GM12874 (cell line): Measurements from ENCODE around the gene SYNRG.

Experiments
- CTCF ChIP-seq: IDR thresholded peaks from 2 replicates; pipeline ENCODE4 v1.5.1; 2011; ENCODE audit warnings: low read depth, mild to moderate bottlenecking, control low read depth, low read length, moderate library complexity; ENCODE audit not compliant: insufficient read depth

The SYNRG gene

DNA sequence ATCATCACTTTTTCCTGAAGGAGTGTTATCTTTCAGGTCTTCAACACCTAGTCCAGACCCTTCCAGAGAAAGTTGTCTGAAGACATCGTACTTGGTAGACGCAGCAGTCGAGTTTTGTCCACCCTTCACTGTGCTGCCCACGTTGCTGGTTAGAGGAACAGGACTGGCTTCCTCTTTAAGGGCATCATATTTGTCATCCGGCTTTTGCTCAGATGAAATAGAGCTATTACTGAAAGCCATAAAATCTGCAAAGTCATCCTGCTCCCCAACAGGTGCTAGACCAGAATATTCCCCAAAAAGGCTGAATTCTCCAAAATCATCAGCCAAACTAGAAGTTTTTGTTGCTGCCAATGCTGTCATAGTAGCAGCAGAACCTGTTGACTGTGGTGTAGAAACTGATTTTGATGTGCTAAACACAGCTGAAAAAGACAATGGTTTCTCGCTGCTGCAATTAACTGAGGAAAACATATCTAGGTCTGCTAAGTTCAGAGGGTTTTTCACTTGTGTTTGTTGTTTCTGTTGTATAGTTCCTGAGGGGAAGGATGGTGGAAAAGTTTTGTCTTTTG, 55.7 kb downstream of the SYNRG start:
- TF ChIP-seq CTCF = no peak

GRCh38 chr17:37551788-37552187, 57.4 kb downstream of the SYNRG start:
- no peak for TF ChIP-seq CTCF

DNA sequence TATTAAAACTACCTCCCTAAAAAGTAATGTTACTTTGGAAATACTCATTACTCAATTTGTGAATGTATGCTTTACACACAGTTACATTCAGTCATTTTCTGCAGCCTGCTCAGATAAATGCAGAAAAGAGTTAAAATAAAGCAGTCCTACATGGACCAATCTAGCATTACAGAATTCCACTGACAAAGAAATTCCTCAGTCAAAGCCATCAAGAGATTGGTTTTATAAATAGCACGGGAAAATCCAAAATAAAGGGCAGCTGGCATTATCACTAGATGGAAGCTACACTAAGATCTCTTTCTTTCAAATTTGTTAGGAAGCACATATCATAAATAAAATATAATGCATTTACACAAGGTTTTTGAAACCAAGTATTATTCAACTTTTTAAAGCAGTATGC, 61.2 kb downstream of the SYNRG start:
- TF ChIP-seq CTCF = no peak

- TF ChIP-seq CTCF = no peak
Observed at GRCh38 chr17:37546302-37546701, 62.9 kb downstream of the SYNRG start.

DNA sequence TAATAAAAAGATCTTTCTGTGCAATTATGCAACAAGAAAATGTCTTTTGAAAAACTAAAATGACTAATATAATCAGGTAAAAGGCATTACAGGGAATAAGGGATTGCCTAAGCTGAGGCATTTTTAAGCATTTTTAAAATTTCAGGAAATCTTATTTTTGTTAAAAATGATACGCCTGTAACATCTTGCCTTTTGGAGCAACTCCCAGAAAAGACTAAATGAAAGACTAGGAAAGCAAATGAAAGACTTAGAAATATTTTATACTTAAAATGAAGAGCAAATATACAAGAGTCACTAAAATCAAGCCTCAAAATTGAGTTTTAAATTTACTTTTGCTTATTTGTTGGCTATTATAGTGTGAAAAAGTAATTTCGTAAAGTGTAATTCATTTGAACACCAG, 63.7 kb downstream of the SYNRG start:
- TF ChIP-seq CTCF = no peak

DNA sequence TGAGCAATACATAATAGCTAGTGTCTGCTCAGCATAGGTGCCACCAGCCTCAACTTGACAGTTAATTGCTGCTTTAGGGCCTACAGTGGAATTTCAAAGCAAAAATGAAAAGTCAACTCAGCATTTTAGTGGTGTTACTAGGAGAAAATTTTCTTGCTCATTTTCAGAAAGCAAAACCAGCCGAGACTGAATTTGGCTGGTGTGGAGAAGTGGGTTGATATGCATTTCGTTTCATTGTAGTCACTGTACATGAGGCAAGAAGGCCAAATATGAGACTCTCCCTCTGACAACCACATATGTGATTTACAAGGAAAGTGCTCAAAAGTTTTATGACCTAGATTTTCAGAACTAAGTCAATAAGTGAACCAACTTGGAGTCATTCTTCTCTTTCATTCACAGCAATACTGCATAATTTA, 65.6 kb downstream of the SYNRG start:
- TF ChIP-seq CTCF = no peak

DNA sequence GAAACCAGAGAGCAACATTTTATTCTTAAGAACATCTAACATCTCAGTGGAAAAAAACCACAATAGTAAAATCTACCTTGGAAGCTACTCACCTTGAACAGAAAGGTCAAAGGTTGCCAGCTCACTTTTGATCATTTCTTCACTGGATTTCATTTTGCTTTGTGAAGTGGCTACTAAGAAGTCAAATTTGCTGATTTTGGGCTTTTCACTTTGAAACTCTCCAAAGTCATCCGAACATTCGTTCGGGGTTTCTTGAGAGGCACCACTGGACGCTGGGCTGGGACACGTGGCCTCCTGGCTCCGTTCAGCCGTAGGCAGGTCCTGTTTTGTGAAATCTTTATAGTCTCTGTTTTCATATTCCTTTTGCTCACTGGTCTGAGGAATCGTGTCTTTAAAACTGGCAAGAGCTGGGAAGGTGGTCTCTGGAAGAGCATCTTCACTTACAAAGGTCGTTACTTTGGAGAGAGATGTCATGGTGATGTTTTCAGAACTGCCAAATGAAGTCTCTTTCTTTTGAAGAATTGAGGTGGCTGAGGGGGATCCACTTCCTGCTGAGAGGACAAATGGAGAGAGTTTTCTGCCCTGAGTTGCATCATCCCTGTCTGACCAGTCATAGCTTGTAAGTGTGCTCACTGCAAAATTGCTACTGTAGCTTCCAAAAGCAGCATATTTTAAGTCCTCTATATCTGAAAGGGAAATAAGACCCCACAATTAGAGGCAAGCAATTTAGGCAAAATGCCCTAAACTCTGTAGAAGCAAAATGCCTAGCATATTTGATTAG, 67.1 kb downstream of the SYNRG start:
- TF ChIP-seq CTCF = no peak
